ENCODE results near the gene GALNT17.

DNA sequence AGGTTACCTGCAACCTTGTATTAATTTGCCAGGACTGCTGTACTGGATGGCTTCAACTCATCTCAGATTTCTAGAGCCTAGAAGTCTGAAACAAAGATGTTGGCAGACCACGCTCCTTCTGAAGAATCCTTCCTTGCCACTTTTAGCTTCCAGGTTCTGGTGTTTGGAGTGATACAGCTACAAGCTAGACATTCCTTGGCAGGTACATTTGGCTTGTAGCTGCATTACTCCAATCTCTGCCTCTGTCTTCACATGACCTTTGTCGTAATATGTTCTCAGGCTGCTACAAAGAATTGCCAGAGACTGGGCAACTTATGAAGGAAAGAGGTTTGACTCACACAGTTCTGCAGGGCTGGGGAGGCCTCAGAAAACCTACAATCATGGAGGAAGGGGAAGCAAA is 146.3 kb downstream of the GALNT17 start:
- TF ChIP-seq, protein P1, sequence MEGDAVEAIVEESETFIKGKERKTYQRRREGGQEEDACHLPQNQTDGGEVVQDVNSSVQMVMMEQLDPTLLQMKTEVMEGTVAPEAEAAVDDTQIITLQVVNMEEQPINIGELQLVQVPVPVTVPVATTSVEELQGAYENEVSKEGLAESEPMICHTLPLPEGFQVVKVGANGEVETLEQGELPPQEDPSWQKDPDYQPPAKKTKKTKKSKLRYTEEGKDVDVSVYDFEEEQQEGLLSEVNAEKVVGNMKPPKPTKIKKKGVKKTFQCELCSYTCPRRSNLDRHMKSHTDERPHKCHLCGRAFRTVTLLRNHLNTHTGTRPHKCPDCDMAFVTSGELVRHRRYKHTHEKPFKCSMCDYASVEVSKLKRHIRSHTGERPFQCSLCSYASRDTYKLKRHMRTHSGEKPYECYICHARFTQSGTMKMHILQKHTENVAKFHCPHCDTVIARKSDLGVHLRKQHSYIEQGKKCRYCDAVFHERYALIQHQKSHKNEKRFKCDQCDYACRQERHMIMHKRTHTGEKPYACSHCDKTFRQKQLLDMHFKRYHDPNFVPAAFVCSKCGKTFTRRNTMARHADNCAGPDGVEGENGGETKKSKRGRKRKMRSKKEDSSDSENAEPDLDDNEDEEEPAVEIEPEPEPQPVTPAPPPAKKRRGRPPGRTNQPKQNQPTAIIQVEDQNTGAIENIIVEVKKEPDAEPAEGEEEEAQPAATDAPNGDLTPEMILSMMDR (conservative IDR thresholded peaks at IDR 0.05; ENCODE audit: low read depth in 2 of 2) = no peak
- TF ChIP-seq POLR2AphosphoS5 (IDR thresholded peaks at IDR 0.05; ENCODE audit: low read depth) (no peak), ZNF331 (CRISPR knock-in tag; IDR thresholded peaks at IDR 0.05; ENCODE audit: low read depth) (no peak), EZH2 (IDR thresholded peaks at IDR 0.05; ENCODE audit: low read depth, unreplicated experiment) (no peak), EZH2phosphoT487 (IDR thresholded peaks at IDR 0.05; ENCODE audit: unreplicated experiment) (no peak)
- TF ChIP-seq, protein P2, sequence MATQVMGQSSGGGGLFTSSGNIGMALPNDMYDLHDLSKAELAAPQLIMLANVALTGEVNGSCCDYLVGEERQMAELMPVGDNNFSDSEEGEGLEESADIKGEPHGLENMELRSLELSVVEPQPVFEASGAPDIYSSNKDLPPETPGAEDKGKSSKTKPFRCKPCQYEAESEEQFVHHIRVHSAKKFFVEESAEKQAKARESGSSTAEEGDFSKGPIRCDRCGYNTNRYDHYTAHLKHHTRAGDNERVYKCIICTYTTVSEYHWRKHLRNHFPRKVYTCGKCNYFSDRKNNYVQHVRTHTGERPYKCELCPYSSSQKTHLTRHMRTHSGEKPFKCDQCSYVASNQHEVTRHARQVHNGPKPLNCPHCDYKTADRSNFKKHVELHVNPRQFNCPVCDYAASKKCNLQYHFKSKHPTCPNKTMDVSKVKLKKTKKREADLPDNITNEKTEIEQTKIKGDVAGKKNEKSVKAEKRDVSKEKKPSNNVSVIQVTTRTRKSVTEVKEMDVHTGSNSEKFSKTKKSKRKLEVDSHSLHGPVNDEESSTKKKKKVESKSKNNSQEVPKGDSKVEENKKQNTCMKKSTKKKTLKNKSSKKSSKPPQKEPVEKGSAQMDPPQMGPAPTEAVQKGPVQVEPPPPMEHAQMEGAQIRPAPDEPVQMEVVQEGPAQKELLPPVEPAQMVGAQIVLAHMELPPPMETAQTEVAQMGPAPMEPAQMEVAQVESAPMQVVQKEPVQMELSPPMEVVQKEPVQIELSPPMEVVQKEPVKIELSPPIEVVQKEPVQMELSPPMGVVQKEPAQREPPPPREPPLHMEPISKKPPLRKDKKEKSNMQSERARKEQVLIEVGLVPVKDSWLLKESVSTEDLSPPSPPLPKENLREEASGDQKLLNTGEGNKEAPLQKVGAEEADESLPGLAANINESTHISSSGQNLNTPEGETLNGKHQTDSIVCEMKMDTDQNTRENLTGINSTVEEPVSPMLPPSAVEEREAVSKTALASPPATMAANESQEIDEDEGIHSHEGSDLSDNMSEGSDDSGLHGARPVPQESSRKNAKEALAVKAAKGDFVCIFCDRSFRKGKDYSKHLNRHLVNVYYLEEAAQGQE (IDR thresholded peaks at IDR 0.05; ENCODE audit: unreplicated experiment) = no peak

All from GM23338 (cell line).